AG04449 (cell line): Measurements from ENCODE around the gene ACAP3.
A peak's percentile ranks its signal among the peaks of the same experiment; 100 is the strongest.
"Not testable (repeated sequence)": the region's sequence is repeated elsewhere in the genome, so short reads cannot be mapped to it uniquely, and the experiment has no call there.

ENCODE experiments used
- CTCF ChIA-PET: fragments of 350-600 bp; formaldehyde crosslinking; extraction: SDS; loops from one replicate; lab custom pipeline; 2021; ENCODE audit warnings: antibody characterized with exemption; lab: Yijun Ruan, JAX
- POLR2A ChIA-PET: fragments of 400-600, 350-600 bp; formaldehyde crosslinking; extraction: SDS; loops from one replicate; lab custom pipeline; 2020; ENCODE audit warnings: antibody characterized with exemption, inconsistent platforms; lab: Yijun Ruan, JAX
- DNase-seq: peaks from one replicate; pipeline ENCODE4 v3.0.0-alpha.2; 2010; ENCODE audit warnings: low read depth, low spot score
- H3K4me3 ChIP-seq: 2 replicates; pipeline ENCODE4 v1.5.1; 2011; ENCODE audit warnings: low read depth, mild to moderate bottlenecking, control low read depth, low read length
- TF ChIP-seq, protein P1 (sequence below): IDR thresholded peaks from one replicate; pipeline ENCODE4 v1.5.1; 2011; ENCODE audit warnings: mild to moderate bottlenecking, moderate library complexity, low read length, control low read depth, inconsistent platforms; ENCODE audit not compliant: insufficient read depth; ENCODE audit errors: missing control alignments

ACAP3 gene

GRCh38 chr1:1319646-1319941 is 11.9 kb upstream of the ACAP3 start:
- TF ChIP-seq, protein P1, sequence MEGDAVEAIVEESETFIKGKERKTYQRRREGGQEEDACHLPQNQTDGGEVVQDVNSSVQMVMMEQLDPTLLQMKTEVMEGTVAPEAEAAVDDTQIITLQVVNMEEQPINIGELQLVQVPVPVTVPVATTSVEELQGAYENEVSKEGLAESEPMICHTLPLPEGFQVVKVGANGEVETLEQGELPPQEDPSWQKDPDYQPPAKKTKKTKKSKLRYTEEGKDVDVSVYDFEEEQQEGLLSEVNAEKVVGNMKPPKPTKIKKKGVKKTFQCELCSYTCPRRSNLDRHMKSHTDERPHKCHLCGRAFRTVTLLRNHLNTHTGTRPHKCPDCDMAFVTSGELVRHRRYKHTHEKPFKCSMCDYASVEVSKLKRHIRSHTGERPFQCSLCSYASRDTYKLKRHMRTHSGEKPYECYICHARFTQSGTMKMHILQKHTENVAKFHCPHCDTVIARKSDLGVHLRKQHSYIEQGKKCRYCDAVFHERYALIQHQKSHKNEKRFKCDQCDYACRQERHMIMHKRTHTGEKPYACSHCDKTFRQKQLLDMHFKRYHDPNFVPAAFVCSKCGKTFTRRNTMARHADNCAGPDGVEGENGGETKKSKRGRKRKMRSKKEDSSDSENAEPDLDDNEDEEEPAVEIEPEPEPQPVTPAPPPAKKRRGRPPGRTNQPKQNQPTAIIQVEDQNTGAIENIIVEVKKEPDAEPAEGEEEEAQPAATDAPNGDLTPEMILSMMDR, result no peak
- no peak for DNase-seq
- ChIA-PET POLR2A (no interaction called here), CTCF (no interaction called here)
- H3K4me3 ChIP-seq, result no peak overlapping the region

GRCh38 chr1:1318777-1319645 is 11.3 kb upstream of the ACAP3 start:
- H3K4me3 ChIP-seq, result no peak overlapping the region
- DNase-seq, result no peak
- ChIA-PET CTCF (interaction anchor here (1.3 kb wide), 1 partner anchor 9 kb away, joined by 3 read pairs; no protein-coding TSS in a partner anchor), POLR2A (interaction anchor here (0.6 to 1.0 kb wide), 2 partner anchors 10 to 15 kb away, joined by 3 to 4 read pairs; no protein-coding TSS in a partner anchor)
- TF ChIP-seq, protein P1, result no peak

DNA sequence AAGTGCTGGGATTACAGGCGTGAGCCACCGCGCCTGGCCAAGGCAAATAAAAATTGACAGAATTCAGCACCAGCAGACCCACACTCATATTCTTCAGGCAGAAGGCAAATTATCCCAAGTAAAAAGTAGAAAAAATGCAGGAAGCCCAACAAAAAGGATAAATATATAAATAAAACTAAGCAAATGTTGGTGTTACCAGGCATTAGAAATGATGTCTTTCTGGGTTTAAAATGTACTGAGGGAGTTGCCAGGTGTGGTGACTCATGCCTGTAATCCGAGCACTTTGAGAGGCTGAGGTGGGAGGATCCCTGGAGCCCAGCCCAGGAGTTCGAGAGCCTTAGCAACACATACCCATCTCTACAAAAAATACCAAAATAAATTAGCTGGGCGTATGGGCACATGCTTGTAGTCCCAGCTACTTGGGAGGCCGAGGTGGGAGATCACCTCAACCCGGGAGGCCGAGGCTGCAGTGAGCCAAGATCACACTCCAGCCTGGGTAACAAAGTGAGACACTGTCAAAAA is 10.5 kb upstream of the ACAP3 start:
- H3K4me3 ChIP-seq, result no peak overlapping the region
- ChIA-PET POLR2A (interaction anchor here (0.6 to 1.0 kb wide), 3 partner anchors 9 to 53 kb away, joined by 3 to 4 read pairs (median 3); no protein-coding TSS in a partner anchor), CTCF (interaction anchor here (1.3 kb wide), 1 partner anchor 9 kb away, joined by 3 read pairs; no protein-coding TSS in a partner anchor)
- DNase-seq, result peak; percentile 57
- TF ChIP-seq, protein P1, result no peak

- POLR2A ChIA-PET, result no interaction called here
These were observed 9.7 kb upstream of the ACAP3 start for GRCh38 chr1:1317420-1317819.

GRCh38 chr1:1316199-1316598 is 8.5 kb upstream of the ACAP3 start:
- DNase-seq, POLR2A ChIA-PET, CTCF ChIA-PET, H3K4me3 ChIP-seq: not testable (repeated sequence)

More at GRCh38 chr1:1317420-1317819, 9.7 kb upstream of the ACAP3 start:
- CTCF ChIA-PET, result no interaction called here
- no peak for DNase-seq
- TF ChIP-seq, protein P1, result no peak
- no peak overlapping the region for H3K4me3 ChIP-seq

- CTCF ChIA-PET, result interaction anchor here (0.8 to 1.0 kb wide), 2 partner anchors 56 to 58 kb away, joined by 3 read pairs; no protein-coding TSS in a partner anchor
- TF ChIP-seq, protein P1, result no peak
- POLR2A ChIA-PET, result no interaction called here
These were observed 7.8 kb upstream of the ACAP3 start for GRCh38 chr1:1315435-1315954.

More at GRCh38 chr1:1315435-1315954, 7.8 kb upstream of the ACAP3 start:
- H3K4me3 ChIP-seq, result no peak overlapping the region
- DNase-seq, result no peak
